ENCODE measurements around the gene MDFIC2. TPM values are rescaled to one million over a fixed set of nuclear protein-coding genes. Genes with fewer than 3 reads are reported as not detected.
"Not testable (repeated sequence)": the region's sequence is repeated elsewhere in the genome, so short reads cannot be mapped to it uniquely, and the experiment has no call there.

Gene MDFIC2
- total RNA-seq: not detected

DNA sequence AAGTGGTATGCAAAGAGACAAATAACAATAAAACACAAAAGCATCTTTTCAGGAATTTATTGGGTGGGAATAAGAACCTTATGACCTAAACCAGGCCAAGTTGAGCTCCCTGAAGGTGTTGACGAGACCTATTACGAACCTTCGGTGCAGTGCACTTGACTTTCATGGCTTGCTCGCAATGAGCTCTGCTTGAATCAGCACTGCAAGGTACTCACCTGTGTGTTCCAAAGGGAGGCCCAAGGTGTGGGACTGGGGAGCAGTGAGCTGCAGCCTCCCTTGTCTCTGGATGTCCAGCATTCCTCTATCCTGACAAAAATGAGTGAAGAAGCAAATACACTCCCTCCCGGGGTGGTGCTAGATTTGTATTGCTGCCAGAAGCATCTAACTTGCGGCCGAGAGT lies at the start of gene MDFIC2:
Gene MDFIC2, minus strand, starts transcription at position 303 of the 400 bp plus-strand sequence. CDS start 665 bp downstream, outside the sequence.
- peaks cover 0 to 3% of the 10 kb centered on the region in 2 donors for H3K4me1 ChIP-seq (replicated peaks in 1 of 2)
- 0 to 92% (median 80%) methylated on average over 1 to 7 of the region's 7 CpGs for WGBS, 10 experiments
- in situ Hi-C loops (cut with MboI; ENCODE audit: low pct_unique_long_range_greater_than_20kb in 2 of 9, low sequenced_read_pairs in 9 of 9, unreplicated experiment in 9 of 9): no loop called here
- H3K27ac ChIP-seq: no peak within 1 kb of the TSS
- no peak within 1 kb of the TSS for H3K4me3 ChIP-seq
- no peak for ATAC-seq (replicated peaks in 6 of 8)

DNA sequence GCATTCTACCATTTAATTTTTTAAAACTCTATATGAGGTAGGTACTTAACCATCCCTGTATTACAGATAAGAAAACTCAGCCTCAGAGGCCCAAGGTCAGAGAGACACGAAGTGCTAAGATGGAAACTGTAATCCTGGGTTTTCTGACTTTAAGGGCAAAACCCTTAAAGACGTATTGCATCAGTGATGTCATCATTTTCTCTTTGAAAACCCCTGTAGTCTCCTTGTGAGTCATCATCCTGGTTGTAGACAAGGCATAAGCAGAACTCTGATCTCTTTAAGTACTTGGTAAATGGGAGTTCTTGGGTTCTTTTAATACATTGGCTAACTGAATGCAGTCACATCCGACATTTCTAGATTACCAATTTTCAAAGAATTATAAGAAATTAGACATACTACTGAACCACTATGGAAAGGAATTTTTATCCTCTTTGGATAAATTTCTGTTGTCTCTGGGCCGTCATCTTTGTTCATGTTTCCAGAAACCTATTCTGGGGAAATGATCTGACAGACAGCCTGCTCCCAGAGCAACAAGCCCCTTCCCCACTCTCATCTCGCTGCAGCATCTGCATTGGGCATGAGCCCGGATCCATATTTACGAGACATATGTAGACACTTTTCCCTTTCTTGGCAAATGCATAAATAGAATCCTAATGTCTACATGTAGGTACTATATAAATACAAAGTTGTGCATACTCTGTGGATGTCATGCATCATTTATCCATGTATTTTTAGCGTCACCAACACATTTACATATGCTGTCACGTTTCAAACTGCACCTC lies 48.7 kb upstream of the MDFIC2 start:
- in situ Hi-C loops (cut with MboI; ENCODE audit: low pct_unique_long_range_greater_than_20kb in 2 of 9, low sequenced_read_pairs in 9 of 9, unreplicated experiment in 9 of 9): loop anchor here in 4 of 9 experiments (25.0 kb wide), 1 partner anchor 274 kb away; no protein-coding TSS in a partner anchor
- 11 to 95% (median 61%) methylated on average over 1 to 8 of the region's 9 CpGs; no CpG with 5 or more reads in 1 of the 10 experiments for WGBS, 10 experiments
- peak; percentile 29 to 82 (median 46) for ATAC-seq (replicated peaks in 6 of 8)
- Histone ChIP-seq H3K27ac (no peak overlapping the region), H3K4me3 (no peak overlapping the region), H3K4me1 (replicated peaks in 1 of 2) (no peaks in the 10 kb centered on the region)

DNA sequence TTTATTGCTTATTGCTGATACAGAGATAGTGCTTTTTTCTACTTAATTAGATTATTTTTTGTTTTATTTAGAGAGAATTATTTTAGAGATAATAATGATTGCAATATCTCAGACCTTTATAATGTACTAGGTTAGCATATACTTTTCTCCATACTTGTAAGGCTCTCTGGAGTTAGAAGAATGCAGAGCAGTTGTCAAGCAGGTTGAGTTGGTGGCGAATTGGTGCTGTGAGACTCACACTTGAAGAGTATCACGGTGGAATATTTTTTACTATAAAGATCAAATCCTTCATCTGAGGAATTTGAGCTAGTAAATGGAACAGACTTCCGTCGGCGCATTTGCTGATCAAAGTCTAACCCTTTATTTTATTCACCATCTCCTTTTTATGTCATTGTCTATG lies 47.3 kb upstream of the MDFIC2 start:
- H3K4me1 ChIP-seq (replicated peaks in 1 of 2): no peaks in the 10 kb centered on the region
- H3K4me3 ChIP-seq: no peak overlapping the region
- ATAC-seq (replicated peaks in 6 of 8): no peak
- WGBS, 10 experiments: 58 to 100% (median 96%) methylated on average over 1 to 5 of the region's 5 CpGs
- H3K27ac ChIP-seq: no peak overlapping the region
- in situ Hi-C loops (cut with MboI; ENCODE audit: low pct_unique_long_range_greater_than_20kb in 2 of 9, low sequenced_read_pairs in 9 of 9, unreplicated experiment in 9 of 9): loop anchor here in 4 of 9 experiments (25.0 kb wide), 1 partner anchor 272 kb away; no protein-coding TSS in a partner anchor

DNA sequence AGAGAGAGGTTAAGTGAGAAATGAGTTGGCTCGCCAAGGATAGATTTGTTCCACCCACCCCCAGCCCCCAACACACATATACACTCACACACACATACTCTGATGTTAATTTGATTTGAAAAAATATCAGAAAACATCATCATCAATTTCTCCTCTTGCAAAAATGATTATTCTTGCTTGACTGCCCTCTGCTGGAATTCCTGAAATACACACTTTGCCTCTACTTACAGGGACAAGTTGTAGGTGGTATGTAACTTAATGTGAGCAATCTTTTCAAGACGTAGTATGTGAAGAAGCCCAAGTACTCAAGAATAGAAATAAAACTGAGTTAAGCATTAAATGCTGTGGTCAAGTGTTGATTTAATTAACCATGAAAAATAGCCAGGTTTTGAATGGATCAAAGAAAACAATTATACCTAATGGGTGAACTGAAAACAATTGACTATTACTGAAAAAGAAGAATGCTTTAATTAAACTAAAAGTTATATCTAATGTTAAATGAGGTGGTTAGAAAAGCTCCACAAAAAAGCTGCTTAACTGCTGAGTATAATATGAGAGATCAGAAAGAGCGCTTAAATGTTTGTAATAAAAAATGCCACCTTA lies 46.6 kb upstream of the MDFIC2 start:
- H3K27ac ChIP-seq: no peak overlapping the region
- no peaks in the 10 kb centered on the region for H3K4me1 ChIP-seq (replicated peaks in 1 of 2)
- H3K4me3 ChIP-seq: no peak overlapping the region
- peak in 4 of 8 experiments; percentile 23 to 41 (median 34) for ATAC-seq (replicated peaks in 6 of 8)
- in situ Hi-C loops (cut with MboI; ENCODE audit: low pct_unique_long_range_greater_than_20kb in 2 of 9, low sequenced_read_pairs in 9 of 9, unreplicated experiment in 9 of 9): loop anchor here in 4 of 9 experiments (25.0 kb wide), 1 partner anchor 272 kb away; no protein-coding TSS in a partner anchor
- WGBS, 10 experiments: 20 to 100% (median 77%) methylated on average over 1 to 3 of the region's 3 CpGs

DNA sequence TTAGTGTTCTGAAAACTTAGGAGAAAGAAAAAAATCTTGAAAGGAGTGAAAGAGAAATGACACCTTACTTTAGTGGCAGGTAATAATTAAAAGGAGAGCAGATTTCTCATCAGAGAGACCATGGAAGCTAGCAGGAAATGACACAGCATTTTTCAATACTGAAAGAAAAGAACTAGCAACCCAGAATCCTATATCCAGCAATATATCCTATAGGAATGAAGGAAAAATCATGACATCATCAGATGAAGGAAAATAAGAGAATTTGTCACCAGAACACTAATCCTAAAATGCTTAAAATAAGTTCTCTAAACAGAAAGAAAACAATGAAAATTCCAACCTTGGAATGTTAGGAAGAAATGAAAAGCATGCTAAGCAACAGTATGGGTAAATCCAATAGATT lies 39.8 kb upstream of the MDFIC2 start:
- peaks cover 0 to 3% of the 10 kb centered on the region in 2 donors for H3K4me1 ChIP-seq (replicated peaks in 1 of 2)
- no peak overlapping the region for H3K27ac ChIP-seq
- H3K4me3 ChIP-seq: no peak overlapping the region
- in situ Hi-C loops (cut with MboI; ENCODE audit: low pct_unique_long_range_greater_than_20kb in 2 of 9, low sequenced_read_pairs in 9 of 9, unreplicated experiment in 9 of 9): loop anchor here in 4 of 9 experiments (25.0 kb wide), 1 partner anchor 265 kb away; no protein-coding TSS in a partner anchor
- no peak for ATAC-seq (replicated peaks in 6 of 8)

DNA sequence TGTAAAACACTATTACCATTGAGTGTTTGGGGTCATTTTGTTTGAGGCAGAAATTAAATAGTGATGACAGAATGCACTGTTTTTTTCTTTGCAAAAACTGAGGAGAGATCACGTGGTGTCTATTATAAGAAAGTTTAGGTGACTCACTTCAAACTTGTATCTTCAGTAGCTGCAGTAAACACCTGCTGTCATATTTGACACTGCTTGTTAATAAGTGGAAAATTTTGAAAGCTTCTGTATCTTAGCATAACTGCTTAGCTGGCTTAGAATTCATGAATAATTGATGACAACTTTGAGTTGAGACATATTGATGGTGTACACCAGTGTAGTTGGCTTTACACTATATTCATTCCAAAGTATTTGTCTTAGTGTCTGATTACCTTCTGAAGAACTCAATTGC lies 29.7 kb upstream of the MDFIC2 start:
- H3K4me3 ChIP-seq: no peak overlapping the region
- peaks cover 0 to 2% of the 10 kb centered on the region in 2 donors for H3K4me1 ChIP-seq (replicated peaks in 1 of 2)
- no peak overlapping the region for H3K27ac ChIP-seq
- ATAC-seq (replicated peaks in 6 of 8): no peak
- WGBS, 10 experiments: 0 to 92% (median 53%) methylated on average over 1 of the region's 1 CpG; no CpG with 5 or more reads in 4 of the 10 experiments
- in situ Hi-C loops (cut with MboI; ENCODE audit: low pct_unique_long_range_greater_than_20kb in 2 of 9, low sequenced_read_pairs in 9 of 9, unreplicated experiment in 9 of 9): no loop called here

DNA sequence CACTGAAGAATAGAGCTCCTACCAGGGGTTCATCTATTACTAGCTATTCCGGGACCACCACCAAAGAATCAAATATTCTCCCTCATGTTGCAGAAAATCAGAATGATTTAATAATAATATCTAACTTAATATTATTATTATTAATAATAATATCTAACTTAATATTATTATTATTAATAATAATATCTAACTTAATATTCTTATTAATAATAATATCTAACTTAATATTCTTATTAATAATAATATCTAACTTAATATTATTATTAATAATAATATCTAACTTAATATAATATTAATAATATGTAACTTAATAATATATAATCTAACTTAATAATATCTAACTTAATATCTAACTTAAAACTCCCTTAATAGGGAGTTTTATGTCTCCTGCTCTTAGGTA lies 24.4 kb upstream of the MDFIC2 start:
- H3K27ac ChIP-seq; H3K4me1 ChIP-seq (replicated peaks in 1 of 2); H3K4me3 ChIP-seq; ATAC-seq (replicated peaks in 6 of 8); in situ Hi-C loops (cut with MboI; ENCODE audit: low pct_unique_long_range_greater_than_20kb in 2 of 9, low sequenced_read_pairs in 9 of 9, unreplicated experiment in 9 of 9): not testable (repeated sequence)
- WGBS, 10 experiments: 40 to 100% (median 83%) methylated on average over 1 of the region's 1 CpG; no CpG with 5 or more reads in 3 of the 10 experiments

DNA sequence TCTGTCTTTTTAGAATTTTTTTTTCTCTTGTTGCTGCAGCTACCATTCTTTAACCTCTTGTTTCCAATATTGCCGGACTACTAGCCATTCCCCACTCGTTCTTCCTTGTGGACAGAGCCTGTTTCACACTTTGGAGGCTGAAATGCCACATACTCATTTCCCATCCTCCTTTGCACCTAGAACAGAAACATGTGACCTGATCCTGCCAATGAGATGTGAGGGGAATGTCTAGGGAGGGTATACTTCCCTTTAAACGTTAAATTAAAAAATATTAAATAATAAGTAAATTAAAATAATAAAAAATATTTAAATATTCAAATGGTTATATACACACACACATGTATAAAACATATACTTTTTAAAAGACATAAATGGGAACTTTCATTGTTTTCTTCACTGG lies 20.6 kb upstream of the MDFIC2 start:
- ATAC-seq (replicated peaks in 6 of 8): no peak
- Histone ChIP-seq H3K4me3 (no peak overlapping the region), H3K4me1 (replicated peaks in 1 of 2) (no peaks in the 10 kb centered on the region), H3K27ac (no peak overlapping the region)
- WGBS, 10 experiments: 5 to 100% (median 83%) methylated on average over 1 to 3 of the region's 3 CpGs; no CpG with 5 or more reads in 1 of the 10 experiments
- in situ Hi-C loops (cut with MboI; ENCODE audit: low pct_unique_long_range_greater_than_20kb in 2 of 9, low sequenced_read_pairs in 9 of 9, unreplicated experiment in 9 of 9): no loop called here

DNA sequence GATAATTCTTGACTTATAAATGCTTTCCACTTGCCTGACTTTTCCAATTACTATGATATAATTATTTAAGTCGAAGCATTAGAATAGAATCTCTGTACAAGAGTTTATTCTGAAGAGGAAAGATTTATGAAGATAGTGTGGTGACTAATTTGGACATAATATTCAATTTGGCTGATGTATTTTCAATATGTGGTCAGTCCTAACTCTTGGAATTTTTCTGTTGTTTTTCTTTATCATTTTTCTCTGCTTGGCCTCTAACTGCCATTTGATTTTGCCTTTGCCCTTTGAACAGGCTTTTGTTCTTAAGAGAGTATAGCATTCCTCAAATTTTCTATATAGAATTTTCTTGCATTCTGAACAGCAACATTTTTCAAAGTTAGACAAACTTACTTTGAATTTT lies 2.6 kb upstream of the MDFIC2 start:
- WGBS, 10 experiments: 0 to 80% (median 67%) methylated on average over 1 of the region's 1 CpG; no CpG with 5 or more reads in 3 of the 10 experiments
- ATAC-seq (replicated peaks in 6 of 8): no peak

DNA sequence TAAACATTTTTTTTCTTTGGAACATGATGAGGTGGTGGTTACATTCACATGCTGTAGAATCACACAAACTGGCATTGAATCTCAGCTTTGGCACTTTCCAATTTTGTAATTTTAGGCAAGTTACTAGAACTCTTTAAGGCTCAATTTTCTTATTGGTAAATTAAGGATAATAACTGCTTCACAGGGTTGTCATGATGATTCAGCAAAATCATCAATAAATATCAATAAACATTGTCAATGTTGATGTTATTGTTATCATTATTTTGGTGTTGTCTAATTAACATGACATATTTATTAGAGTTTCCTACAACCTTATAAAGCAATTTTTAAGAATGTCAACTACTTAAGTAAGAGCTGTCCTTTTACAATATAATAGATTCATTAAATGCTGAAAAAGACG lies 1.6 kb downstream of the MDFIC2 start:
- in situ Hi-C loops (cut with MboI; ENCODE audit: low pct_unique_long_range_greater_than_20kb in 2 of 9, low sequenced_read_pairs in 9 of 9, unreplicated experiment in 9 of 9): no loop called here
- H3K4me1 ChIP-seq (replicated peaks in 1 of 2): peaks cover 0 to 3% of the 10 kb centered on the region in 2 donors
- ATAC-seq (replicated peaks in 6 of 8): no peak
- no peak overlapping the region for H3K4me3 ChIP-seq
- 80 to 100% (median 100%) methylated on average over 1 of the region's 1 CpG; no CpG with 5 or more reads in 1 of the 10 experiments for WGBS, 10 experiments
- no peak overlapping the region for H3K27ac ChIP-seq

More for the DNA sequence above, 2.6 kb upstream of the MDFIC2 start:
- Histone ChIP-seq H3K4me1 (replicated peaks in 1 of 2) (peaks cover 0 to 3% of the 10 kb centered on the region in 2 donors), H3K4me3 (no peak overlapping the region), H3K27ac (no peak overlapping the region)
- in situ Hi-C loops (cut with MboI; ENCODE audit: low pct_unique_long_range_greater_than_20kb in 2 of 9, low sequenced_read_pairs in 9 of 9, unreplicated experiment in 9 of 9): no loop called here

DNA sequence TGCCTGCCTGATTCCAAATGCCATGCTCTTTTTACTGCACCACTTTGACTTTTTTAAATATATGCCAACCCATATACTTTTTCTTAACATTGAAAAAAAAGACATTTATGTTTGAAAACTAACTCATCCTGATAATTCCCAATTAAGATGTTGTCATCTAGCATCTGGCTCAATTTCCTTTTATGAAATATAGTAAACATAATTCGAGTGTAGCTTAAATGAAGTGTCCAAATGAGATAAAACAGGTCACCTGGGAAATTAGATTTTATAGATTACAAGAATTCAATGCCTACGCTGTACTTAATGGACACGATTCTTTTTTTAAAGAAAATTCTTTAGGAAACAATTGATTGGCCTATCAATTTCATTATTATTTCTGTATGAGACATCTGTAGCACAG lies 2.8 kb downstream of the MDFIC2 start:
- 0 to 73% (median 60%) methylated on average over 1 to 3 of the region's 3 CpGs for WGBS, 10 experiments
- no peak overlapping the region for H3K4me3 ChIP-seq
- ATAC-seq (replicated peaks in 6 of 8): no peak
- peaks cover 0 to 3% of the 10 kb centered on the region in 2 donors for H3K4me1 ChIP-seq (replicated peaks in 1 of 2)
- in situ Hi-C loops (cut with MboI; ENCODE audit: low pct_unique_long_range_greater_than_20kb in 2 of 9, low sequenced_read_pairs in 9 of 9, unreplicated experiment in 9 of 9): no loop called here
- H3K27ac ChIP-seq: no peak overlapping the region

DNA sequence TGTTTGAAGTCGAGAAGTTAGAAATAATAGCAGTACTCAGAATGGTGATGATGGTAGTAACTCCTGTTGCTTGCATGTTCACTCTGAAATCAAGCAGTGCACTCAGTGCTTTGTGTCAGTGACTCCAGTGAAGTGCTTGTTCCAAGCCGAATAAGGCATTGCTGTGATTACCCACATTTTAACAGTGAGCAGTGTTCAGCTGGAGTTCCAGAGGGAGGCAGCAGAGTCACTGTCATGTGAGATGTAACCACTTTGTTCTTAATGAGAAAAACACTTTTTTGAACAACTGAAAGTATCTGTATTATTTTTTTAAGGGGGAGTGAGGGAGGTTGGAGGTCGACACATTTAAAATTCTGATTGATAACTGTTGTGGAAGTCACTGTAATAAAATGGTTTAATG lies 3.7 kb downstream of the MDFIC2 start:
- WGBS, 10 experiments: 0 to 82% (median 22%) methylated on average over 1 to 3 of the region's 3 CpGs; no CpG with 5 or more reads in 1 of the 10 experiments
- no peak overlapping the region for H3K27ac ChIP-seq
- no peak overlapping the region for H3K4me3 ChIP-seq
- peaks cover 0 to 3% of the 10 kb centered on the region in 2 donors for H3K4me1 ChIP-seq (replicated peaks in 1 of 2)
- ATAC-seq (replicated peaks in 6 of 8): peak in 5 of 8 experiments; percentile 32 to 83 (median 68)
- in situ Hi-C loops (cut with MboI; ENCODE audit: low pct_unique_long_range_greater_than_20kb in 2 of 9, low sequenced_read_pairs in 9 of 9, unreplicated experiment in 9 of 9): no loop called here

DNA sequence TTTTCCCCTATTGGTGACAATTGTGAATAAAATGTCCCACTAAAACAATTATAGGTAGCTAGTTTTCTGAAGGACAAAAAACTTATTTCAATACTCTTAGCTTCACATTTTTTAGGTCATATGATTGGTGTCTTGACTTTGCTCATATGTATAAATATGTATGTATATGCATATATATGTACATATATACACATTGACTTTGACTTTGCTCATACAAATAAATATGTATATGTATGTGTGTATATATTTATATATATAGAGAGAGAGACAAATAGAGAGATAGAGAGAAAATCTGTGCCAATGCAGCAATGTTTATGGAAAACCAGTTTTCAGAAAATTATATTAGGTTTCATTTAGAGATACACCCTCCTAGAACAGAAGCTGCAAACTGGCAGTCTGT lies 5.7 kb downstream of the MDFIC2 start:
- ATAC-seq (replicated peaks in 6 of 8): peak in 1 of 8 experiments; percentile 90
- peaks cover 0 to 3% of the 10 kb centered on the region in 2 donors for H3K4me1 ChIP-seq (replicated peaks in 1 of 2)
- no peak overlapping the region for H3K27ac ChIP-seq
- H3K4me3 ChIP-seq: no peak overlapping the region
- in situ Hi-C loops (cut with MboI; ENCODE audit: low pct_unique_long_range_greater_than_20kb in 2 of 9, low sequenced_read_pairs in 9 of 9, unreplicated experiment in 9 of 9): no loop called here

Data from motor neuron (in vitro differentiated cells).